NOMO-1 treated with dmso at 0.1 percent for 144 hours (cell line): Measurements from ENCODE around the gene SLC28A1.
A peak's percentile ranks its signal among the peaks of the same experiment; 100 is the strongest.
"Not testable (repeated sequence)": the region's sequence is repeated elsewhere in the genome, so short reads cannot be mapped to it uniquely, and the experiment has no call there.

Source experiments
- DNase-seq: peaks from one replicate; lab custom pipeline; 2025; ENCODE audit not compliant: unreplicated experiment; lab: John Stamatoyannopoulos, UW

The SLC28A1 gene

GRCh38 chr15:84909029-84909428 lies 24.6 kb downstream of the SLC28A1 start:
- no peak for DNase-seq

- DNase-seq, result no peak
These were observed 25.3 kb downstream of the SLC28A1 start for GRCh38 chr15:84909782-84910181.

- no peak for DNase-seq
These were observed 26.6 kb downstream of the SLC28A1 start for GRCh38 chr15:84910928-84911623.

GRCh38 chr15:84911879-84912660 lies 27.6 kb downstream of the SLC28A1 start:
- DNase-seq, result no peak

- no peak for DNase-seq
These were observed 28.9 kb downstream of the SLC28A1 start for GRCh38 chr15:84913360-84913723.

GRCh38 chr15:84914351-84914750 lies 29.9 kb downstream of the SLC28A1 start:
- no peak for DNase-seq

- peak; percentile 32 for DNase-seq
These were observed 30.6 kb downstream of the SLC28A1 start for GRCh38 chr15:84914909-84915605.

- no peak for DNase-seq
These were observed 31.1 kb downstream of the SLC28A1 start for GRCh38 chr15:84915606-84915958.

GRCh38 chr15:84917452-84917851 lies 33.0 kb downstream of the SLC28A1 start:
- no peak for DNase-seq

- DNase-seq, result no peak
These were observed 34.7 kb downstream of the SLC28A1 start for GRCh38 chr15:84919106-84919667.

- DNase-seq, result no peak
These were observed 36.7 kb downstream of the SLC28A1 start for GRCh38 chr15:84921121-84921520.

GRCh38 chr15:84922530-84922929 lies 38.1 kb downstream of the SLC28A1 start:
- no peak for DNase-seq

GRCh38 chr15:84924077-84924731 lies 39.7 kb downstream of the SLC28A1 start:
- DNase-seq, result no peak

GRCh38 chr15:84924821-84925569 lies 40.5 kb downstream of the SLC28A1 start:
- DNase-seq, result not testable (repeated sequence)

- no peak for DNase-seq
These were observed 41.4 kb downstream of the SLC28A1 start for GRCh38 chr15:84925906-84926305.

- DNase-seq, result no peak
These were observed 42.2 kb downstream of the SLC28A1 start for GRCh38 chr15:84926491-84927230.

GRCh38 chr15:84928843-84929168 lies 44.3 kb downstream of the SLC28A1 start:
- DNase-seq, result no peak

- DNase-seq, result no peak
These were observed 45.5 kb downstream of the SLC28A1 start for GRCh38 chr15:84929795-84930603.
